NCI-H2196 (cell line): ENCODE data around the gene GRIK4.

ENCODE experiments used
- DNase-seq: peaks from one replicate; lab custom pipeline; 2025; ENCODE audit not compliant: unreplicated experiment; lab: John Stamatoyannopoulos, UW

The GRIK4 gene

GRCh38 chr11:120662071-120662676 lies 150.6 kb downstream of the GRIK4 start:
- no peak for DNase-seq

- DNase-seq, result no peak
These were observed 151.6 kb downstream of the GRIK4 start for GRCh38 chr11:120663142-120663541.

- no peak for DNase-seq
These were observed 154.6 kb downstream of the GRIK4 start for GRCh38 chr11:120666121-120666639.

GRCh38 chr11:120667281-120667680 lies 155.7 kb downstream of the GRIK4 start:
- DNase-seq, result no peak

- DNase-seq, result no peak
These were observed 156.4 kb downstream of the GRIK4 start for GRCh38 chr11:120667934-120668333.

GRCh38 chr11:120668537-120668936 lies 157.0 kb downstream of the GRIK4 start:
- DNase-seq, result no peak

- DNase-seq, result no peak
These were observed 163.0 kb downstream of the GRIK4 start for GRCh38 chr11:120674542-120674941.

- no peak for DNase-seq
These were observed 163.6 kb downstream of the GRIK4 start for GRCh38 chr11:120675171-120675570.

- no peak for DNase-seq
These were observed 165.4 kb downstream of the GRIK4 start for GRCh38 chr11:120676991-120677390.

GRCh38 chr11:120680322-120680721 lies 168.8 kb downstream of the GRIK4 start:
- no peak for DNase-seq

GRCh38 chr11:120681434-120682331 lies 170.1 kb downstream of the GRIK4 start:
- DNase-seq, result no peak

GRCh38 chr11:120682332-120682649 lies 170.7 kb downstream of the GRIK4 start:
- no peak for DNase-seq

- DNase-seq, result no peak
These were observed 171.3 kb downstream of the GRIK4 start for GRCh38 chr11:120682866-120683265.

- no peak for DNase-seq
These were observed 175.0 kb downstream of the GRIK4 start for GRCh38 chr11:120686516-120686915.

GRCh38 chr11:120688163-120688562 lies 176.6 kb downstream of the GRIK4 start:
- no peak for DNase-seq

- no peak for DNase-seq
These were observed 178.2 kb downstream of the GRIK4 start for GRCh38 chr11:120689596-120690275.

- no peak for DNase-seq
These were observed 178.9 kb downstream of the GRIK4 start for GRCh38 chr11:120690406-120690805.

- no peak for DNase-seq
These were observed 183.2 kb downstream of the GRIK4 start for GRCh38 chr11:120694726-120695125.

GRCh38 chr11:120695426-120695825 lies 183.9 kb downstream of the GRIK4 start:
- DNase-seq, result no peak

GRCh38 chr11:120695939-120696338 lies 184.4 kb downstream of the GRIK4 start:
- no peak for DNase-seq

GRCh38 chr11:120696597-120697218 lies 185.2 kb downstream of the GRIK4 start:
- DNase-seq, result no peak
